Thoracic aorta (tissue), 2 donors: ENCODE measurements around the gene NPEPL1. TPM values are rescaled to one million over a fixed set of nuclear protein-coding genes. Genes with fewer than 3 reads are reported as not detected.
"Not testable (repeated sequence)": the region's sequence is repeated elsewhere in the genome, so short reads cannot be mapped to it uniquely, and the experiment has no call there.

Source experiments
- ATAC-seq: fragments of 150-250 bp; one replicate; pipeline ENCODE4 v1.8.0; 2017; ENCODE audit warnings: low read depth; ENCODE audit not compliant: insufficient number of reproducible peaks, low FRiP score
- DNase-seq: peaks from one replicate; pipeline ENCODE4 v3.0.0-alpha.2; 2020; ENCODE audit warnings: low spot score
- H3K27ac ChIP-seq, 2 donors: fragments of 200-600 bp; sonication (generic); 1 replicate in 1 of 2; 2 replicates in 1 of 2; pipeline ENCODE4 v1.5.1; 2016; ENCODE audit warnings: mild to moderate bottlenecking in 2 of 2, moderate library complexity in 2 of 2
- H3K27me3 ChIP-seq: fragments of 200-600 bp; sonication (generic); replicated peaks from 2 replicates; pipeline ENCODE4 v1.6.0; 2016; ENCODE audit warnings: mild to moderate bottlenecking; ENCODE audit not compliant: insufficient read depth
- H3K36me3 ChIP-seq: fragments of 200-600 bp; sonication (generic); one replicate; pipeline ENCODE4 v1.5.1; 2016
- H3K4me1 ChIP-seq, 2 donors: fragments of 200-600 bp; sonication (generic); 1 replicate in 1 of 2; 2 replicates in 1 of 2; pipeline versions ENCODE4 v1.5.1 to v1.6.0; 2016; ENCODE audit warnings: low read depth in 2 of 2, mild to moderate bottlenecking in 1 of 2; ENCODE audit not compliant: control insufficient read depth in 1 of 2
- H3K4me3 ChIP-seq: fragments of 200-600 bp; sonication (generic); 2 replicates; pipeline ENCODE4 v1.5.1; 2016; ENCODE audit warnings: mild to moderate bottlenecking
- H3K9me3 ChIP-seq: fragments of 200-600 bp; sonication (generic); 2 replicates; pipeline ENCODE4 v1.5.1; 2016
- total RNA-seq, 2 donors: library from RNA; depleted of rRNA; stranded (reverse); fragments of >200 nt; gene quantifications; one replicate each; pipeline versions ENCODE4 v1.1.0 to v1.2.3, GENCODE V29; 2016
- TF ChIP-seq, protein P1 (sequence below): fragments of 200-600 bp; sonication (generic); IDR thresholded peaks from one replicate; pipeline ENCODE4 v1.5.1; 2019; ENCODE audit warnings: antibody characterized with exemption

The NPEPL1 gene
- total RNA-seq, 2 donors from 2014 or later = 47.1 to 59.4 TPM

DNA sequence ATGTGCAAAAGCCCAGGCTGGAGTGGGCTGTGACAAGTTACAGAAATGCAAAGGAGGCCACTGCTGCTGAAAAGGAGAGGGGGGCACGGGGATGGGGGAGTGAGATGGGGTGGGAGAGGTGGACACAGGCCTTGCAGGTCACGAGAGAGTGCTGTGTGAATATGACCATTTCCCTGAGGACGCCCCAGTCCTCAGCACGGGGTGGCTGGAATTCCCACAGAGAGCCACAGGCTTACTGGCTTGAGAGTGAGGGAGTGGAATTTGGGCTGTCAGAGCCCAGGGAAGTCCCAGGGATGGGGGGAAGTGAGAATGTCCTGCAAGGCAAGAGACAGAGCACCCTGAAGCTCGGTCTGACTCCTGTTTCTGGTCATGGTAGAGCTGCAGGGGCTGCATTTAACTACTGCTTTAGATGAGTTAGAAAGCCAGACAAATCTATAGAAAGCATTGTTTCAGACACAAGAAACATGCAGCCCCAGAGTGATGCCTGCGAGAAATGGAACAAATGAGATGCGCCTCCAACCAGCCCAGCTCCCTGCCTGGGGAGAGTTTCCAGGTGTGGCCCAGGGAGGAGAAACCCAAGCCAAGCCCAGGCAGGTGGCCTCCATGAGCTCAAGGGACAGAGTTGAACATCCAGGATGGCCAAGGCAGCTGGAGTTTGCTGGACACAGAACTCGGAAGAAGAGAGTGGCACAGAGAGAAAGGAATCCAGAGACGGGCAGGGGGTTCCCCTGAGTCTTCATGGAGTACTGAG lies 30.5 kb downstream of the NPEPL1 start:
- no peak for DNase-seq

DNA sequence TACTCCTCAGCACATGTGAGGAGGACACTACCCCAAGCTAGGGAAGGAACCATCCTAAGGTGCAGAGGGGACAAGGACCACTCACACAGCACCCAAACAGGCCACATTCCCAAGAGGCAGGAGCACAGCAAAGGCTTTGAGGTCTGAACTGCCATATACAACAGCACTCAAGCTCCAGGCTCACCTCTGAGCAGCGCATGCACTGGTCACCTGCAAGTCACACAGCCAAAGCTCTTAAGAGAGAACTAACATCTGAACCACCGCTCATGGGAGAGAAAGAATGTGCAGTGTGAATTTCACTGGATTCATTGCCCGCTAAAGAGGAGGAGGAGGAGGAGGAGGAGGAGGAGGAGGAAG lies 31.0 kb downstream of the NPEPL1 start:
- TF ChIP-seq, protein P1, sequence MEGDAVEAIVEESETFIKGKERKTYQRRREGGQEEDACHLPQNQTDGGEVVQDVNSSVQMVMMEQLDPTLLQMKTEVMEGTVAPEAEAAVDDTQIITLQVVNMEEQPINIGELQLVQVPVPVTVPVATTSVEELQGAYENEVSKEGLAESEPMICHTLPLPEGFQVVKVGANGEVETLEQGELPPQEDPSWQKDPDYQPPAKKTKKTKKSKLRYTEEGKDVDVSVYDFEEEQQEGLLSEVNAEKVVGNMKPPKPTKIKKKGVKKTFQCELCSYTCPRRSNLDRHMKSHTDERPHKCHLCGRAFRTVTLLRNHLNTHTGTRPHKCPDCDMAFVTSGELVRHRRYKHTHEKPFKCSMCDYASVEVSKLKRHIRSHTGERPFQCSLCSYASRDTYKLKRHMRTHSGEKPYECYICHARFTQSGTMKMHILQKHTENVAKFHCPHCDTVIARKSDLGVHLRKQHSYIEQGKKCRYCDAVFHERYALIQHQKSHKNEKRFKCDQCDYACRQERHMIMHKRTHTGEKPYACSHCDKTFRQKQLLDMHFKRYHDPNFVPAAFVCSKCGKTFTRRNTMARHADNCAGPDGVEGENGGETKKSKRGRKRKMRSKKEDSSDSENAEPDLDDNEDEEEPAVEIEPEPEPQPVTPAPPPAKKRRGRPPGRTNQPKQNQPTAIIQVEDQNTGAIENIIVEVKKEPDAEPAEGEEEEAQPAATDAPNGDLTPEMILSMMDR = no peak
- H3K27ac ChIP-seq = no peak overlapping the region
- no peaks in the 10 kb centered on the region for H3K36me3 ChIP-seq
- no peak overlapping the region for H3K4me3 ChIP-seq
- H3K27me3 ChIP-seq = no peaks in the 10 kb centered on the region
- H3K4me1 ChIP-seq = no peaks in the 10 kb centered on the region
- peaks cover 6% of the 10 kb centered on the region for H3K9me3 ChIP-seq
- DNase-seq (no peak), ATAC-seq (no peak)

More for the DNA sequence above, 30.5 kb downstream of the NPEPL1 start:
- Histone ChIP-seq H3K27ac (no peak overlapping the region), H3K4me1 (no peaks in the 10 kb centered on the region), H3K9me3 (peaks cover 6% of the 10 kb centered on the region), H3K27me3 (no peaks in the 10 kb centered on the region), H3K36me3 (no peaks in the 10 kb centered on the region), H3K4me3 (no peak overlapping the region)
- TF ChIP-seq, protein P1 = no peak
- no peak for ATAC-seq

DNA sequence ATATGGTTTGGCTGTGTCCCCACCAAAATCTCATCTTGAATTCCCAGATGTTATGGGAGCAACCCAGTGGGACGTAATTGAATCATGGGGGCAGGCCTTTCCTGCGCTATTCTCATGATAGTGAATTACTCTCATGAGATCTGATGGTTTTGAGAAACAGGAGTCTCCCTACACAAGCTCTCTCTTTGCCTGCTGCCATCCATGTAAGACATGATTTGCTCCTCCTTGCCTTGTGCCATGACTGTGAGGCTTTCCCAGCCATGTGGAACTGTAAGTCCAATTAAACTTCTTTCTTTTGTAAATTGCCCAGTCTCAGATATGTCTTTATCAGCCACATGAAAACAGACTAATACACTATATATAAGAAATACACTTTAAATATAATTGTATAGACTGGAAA lies 33.6 kb downstream of the NPEPL1 start:
- not testable (repeated sequence) for H3K4me3 ChIP-seq, H3K9me3 ChIP-seq, H3K4me1 ChIP-seq, H3K27me3 ChIP-seq, DNase-seq, H3K27ac ChIP-seq, H3K36me3 ChIP-seq, ATAC-seq

DNA sequence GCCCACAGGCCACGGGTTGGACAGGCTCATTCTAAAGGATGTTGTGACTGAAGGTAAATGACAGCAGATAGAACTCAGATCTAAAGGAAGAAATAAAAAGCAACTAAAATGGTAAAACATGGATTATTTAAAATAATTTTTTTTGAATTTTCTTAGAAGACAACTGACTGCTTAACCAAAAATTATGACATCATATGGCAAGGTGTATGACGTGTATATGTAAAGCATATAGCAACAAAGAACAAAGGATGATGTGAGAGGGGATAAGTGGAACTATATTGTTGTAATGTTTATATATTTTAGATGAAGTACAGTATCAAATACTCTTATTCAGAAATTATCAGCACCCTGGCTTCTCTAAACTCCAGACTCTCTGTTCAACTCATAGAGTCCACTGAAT lies 38.6 kb downstream of the NPEPL1 start:
- H3K36me3 ChIP-seq = no peaks in the 10 kb centered on the region
- DNase-seq (no peak), ATAC-seq (no peak)
- peaks cover 6% of the 10 kb centered on the region for H3K9me3 ChIP-seq
- TF ChIP-seq, protein P1 = no peak
- H3K4me3 ChIP-seq = no peak overlapping the region
- H3K27ac ChIP-seq = no peak overlapping the region
- no peaks in the 10 kb centered on the region for H3K4me1 ChIP-seq
- no peaks in the 10 kb centered on the region for H3K27me3 ChIP-seq

DNA sequence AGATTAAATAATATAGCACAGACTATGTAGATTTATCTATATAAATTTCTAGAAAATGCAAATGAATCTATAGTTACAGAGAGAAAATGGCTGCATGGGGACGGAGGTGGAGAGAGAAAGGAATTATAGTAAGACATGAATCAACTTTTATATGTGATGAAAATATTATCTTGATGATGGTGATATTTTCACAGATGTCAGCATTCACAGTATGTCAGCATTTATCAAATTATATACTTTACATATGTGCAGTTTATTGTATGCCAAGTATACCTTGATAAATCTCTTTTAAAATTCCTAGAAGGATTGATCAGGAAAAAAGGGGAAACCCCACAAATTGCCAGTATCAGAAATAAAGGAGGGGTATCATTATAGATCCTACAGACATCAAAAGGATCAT lies 44.6 kb downstream of the NPEPL1 start:
- Histone ChIP-seq H3K9me3 (no peaks in the 10 kb centered on the region), H3K27me3 (no peaks in the 10 kb centered on the region), H3K36me3 (no peaks in the 10 kb centered on the region), H3K4me3 (no peak overlapping the region), H3K27ac (no peak overlapping the region), H3K4me1 (no peaks in the 10 kb centered on the region)
- DNase-seq = no peak
- TF ChIP-seq, protein P1 = no peak
- no peak for ATAC-seq
